Measurements from ENCODE around the gene MKX. TPM values are rescaled to one million over a fixed set of nuclear protein-coding genes. Genes with fewer than 3 reads are reported as not detected.

MKX gene
- total RNA-seq, 2 donors from 2014 or later, result 0.22 to 0.63 TPM

DNA sequence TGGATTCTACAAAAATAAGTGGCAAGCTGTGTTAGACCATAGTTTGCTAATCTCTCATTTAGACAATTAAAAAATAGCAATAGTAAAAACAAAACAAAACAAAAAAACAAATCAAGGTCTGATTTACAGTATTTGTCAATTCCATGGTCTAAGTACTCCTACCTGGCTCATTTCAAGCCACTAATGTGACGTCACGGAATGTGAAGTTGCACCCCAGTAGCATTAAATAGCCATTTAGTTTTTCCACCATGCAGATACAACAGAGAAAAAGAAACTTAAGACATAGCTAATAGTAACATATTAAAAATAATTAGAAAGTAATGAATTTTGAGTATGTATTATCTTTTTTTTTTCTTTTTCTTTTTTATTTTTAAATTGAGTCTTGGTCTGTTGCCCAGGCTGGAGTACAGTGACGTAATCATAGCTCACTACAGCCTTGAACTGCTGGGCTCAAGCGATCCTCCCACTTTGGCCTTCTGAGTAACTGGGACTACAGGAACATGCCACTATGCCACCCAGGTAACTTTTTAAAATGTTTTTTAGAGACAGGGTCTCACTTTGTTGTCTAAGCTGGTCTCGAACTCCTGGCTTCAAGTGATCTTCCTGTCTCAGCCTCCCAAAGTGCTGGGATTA lies 101.2 kb downstream of the MKX start:
- no peak overlapping the region for H3K27ac ChIP-seq
- no peaks in the 10 kb centered on the region for H3K27me3 ChIP-seq
- H3K4me3 ChIP-seq, result no peak overlapping the region
- DNase-seq (ENCODE audit: low spot score), result no peak
- peaks cover 0 to 10% of the 10 kb centered on the region in 2 donors for H3K9me3 ChIP-seq
- H3K36me3 ChIP-seq, result no peaks in the 10 kb centered on the region
- TF ChIP-seq, protein P1, sequence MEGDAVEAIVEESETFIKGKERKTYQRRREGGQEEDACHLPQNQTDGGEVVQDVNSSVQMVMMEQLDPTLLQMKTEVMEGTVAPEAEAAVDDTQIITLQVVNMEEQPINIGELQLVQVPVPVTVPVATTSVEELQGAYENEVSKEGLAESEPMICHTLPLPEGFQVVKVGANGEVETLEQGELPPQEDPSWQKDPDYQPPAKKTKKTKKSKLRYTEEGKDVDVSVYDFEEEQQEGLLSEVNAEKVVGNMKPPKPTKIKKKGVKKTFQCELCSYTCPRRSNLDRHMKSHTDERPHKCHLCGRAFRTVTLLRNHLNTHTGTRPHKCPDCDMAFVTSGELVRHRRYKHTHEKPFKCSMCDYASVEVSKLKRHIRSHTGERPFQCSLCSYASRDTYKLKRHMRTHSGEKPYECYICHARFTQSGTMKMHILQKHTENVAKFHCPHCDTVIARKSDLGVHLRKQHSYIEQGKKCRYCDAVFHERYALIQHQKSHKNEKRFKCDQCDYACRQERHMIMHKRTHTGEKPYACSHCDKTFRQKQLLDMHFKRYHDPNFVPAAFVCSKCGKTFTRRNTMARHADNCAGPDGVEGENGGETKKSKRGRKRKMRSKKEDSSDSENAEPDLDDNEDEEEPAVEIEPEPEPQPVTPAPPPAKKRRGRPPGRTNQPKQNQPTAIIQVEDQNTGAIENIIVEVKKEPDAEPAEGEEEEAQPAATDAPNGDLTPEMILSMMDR (IDR thresholded peaks at IDR 0.05), result no peak
- H3K4me1 ChIP-seq, result no peaks in the 10 kb centered on the region

DNA sequence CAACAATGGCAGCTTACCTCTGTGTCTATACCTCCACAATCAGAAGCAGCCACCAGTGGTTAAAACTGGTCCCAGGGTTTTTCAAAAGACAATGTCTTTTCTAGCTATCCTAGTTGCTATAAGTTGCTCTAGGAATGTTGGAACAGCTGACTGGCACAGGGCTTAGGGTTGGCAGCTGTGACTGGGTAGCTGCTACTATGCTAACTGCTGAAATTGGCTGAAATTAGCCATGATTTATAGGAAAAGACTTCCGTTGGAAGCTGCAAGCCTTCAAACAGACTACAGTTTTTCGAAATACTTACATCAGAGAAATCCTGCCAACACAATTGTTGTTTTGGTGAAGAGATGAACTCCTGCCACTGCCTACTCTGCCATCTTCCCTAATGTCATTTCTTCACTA lies 102.3 kb downstream of the MKX start:
- H3K36me3 ChIP-seq, result no peaks in the 10 kb centered on the region
- TF ChIP-seq, protein P1 (IDR thresholded peaks at IDR 0.05), result no peak

DNA sequence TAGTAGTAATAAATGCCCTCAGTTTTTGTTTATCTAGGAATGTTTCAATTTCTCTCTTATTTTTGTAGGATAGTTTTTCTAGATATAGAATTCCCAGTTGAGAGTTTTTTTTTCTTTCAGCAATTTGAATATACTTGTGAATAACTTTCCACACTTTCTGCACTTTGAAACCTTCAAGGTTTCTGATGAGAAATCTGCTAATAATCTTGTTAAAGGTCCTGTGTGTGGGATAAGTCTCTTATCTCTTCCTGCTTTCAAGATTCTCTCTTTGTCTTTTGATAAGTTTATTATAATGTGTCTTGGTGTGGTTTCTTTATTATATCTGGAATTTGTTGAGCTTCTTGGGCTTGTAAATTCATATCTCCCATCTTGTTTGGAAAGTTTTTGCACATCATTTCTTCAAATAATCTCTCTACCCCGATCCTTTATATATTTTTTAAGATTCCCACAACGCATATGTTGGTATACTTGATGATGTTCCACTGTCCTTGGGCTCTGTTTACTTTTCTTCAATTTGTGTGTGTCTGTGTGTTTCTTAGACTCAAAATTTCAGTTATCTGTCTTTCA lies 103.5 kb downstream of the MKX start:
- Histone ChIP-seq H3K4me3 (no peak overlapping the region), H3K4me1 (no peaks in the 10 kb centered on the region), H3K9me3 (peaks cover 0 to 10% of the 10 kb centered on the region in 2 donors), H3K36me3 (no peaks in the 10 kb centered on the region), H3K27me3 (no peaks in the 10 kb centered on the region), H3K27ac (no peak overlapping the region)
- TF ChIP-seq, protein P1 (IDR thresholded peaks at IDR 0.05), result no peak
- no peak for DNase-seq (ENCODE audit: low spot score)

More for the DNA sequence above, 102.3 kb downstream of the MKX start:
- DNase-seq (ENCODE audit: low spot score), result no peak
- Histone ChIP-seq H3K4me1 (no peaks in the 10 kb centered on the region), H3K27ac (no peak overlapping the region), H3K4me3 (no peak overlapping the region), H3K27me3 (no peaks in the 10 kb centered on the region), H3K9me3 (peaks cover 0 to 10% of the 10 kb centered on the region in 2 donors)

DNA sequence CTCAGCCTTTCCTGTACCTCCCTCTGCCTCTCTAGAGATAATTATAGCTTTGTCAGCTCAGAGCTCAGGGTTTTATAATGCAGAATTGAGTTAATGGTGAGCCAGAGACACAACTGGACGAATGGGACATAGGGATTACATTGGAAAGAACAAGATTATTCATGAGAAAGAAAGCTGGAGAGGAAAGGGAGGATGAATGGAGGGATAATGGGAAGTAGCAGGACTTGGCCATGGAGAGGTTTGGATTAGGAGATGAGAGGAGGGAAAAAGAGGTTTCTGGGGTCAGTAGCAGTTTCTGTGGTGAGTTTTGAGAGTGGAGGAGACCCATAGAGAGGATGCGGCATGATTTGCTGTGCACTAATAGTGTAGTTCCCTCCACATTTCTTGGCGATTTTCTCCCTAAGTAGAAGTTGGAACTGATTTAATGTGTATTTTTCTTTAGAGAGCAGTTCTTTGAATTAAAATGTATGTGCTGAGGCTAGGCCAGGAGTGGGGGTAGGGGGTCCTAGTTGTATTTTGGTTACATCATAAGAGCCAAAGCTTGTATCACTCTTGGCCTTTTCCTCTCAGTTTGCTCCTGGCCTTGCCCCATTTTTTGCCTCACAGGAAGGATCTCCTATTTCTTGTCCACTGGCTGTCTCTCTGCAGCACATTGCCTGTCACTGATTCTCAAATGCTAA lies 107.4 kb downstream of the MKX start:
- peaks cover 0 to 10% of the 10 kb centered on the region in 2 donors for H3K9me3 ChIP-seq
- no peak overlapping the region for H3K4me3 ChIP-seq
- no peak overlapping the region for H3K27ac ChIP-seq
- no peaks in the 10 kb centered on the region for H3K36me3 ChIP-seq
- TF ChIP-seq, protein P1 (IDR thresholded peaks at IDR 0.05), result no peak
- DNase-seq (ENCODE audit: low spot score), result no peak
- no peaks in the 10 kb centered on the region for H3K27me3 ChIP-seq
- no peaks in the 10 kb centered on the region for H3K4me1 ChIP-seq

DNA sequence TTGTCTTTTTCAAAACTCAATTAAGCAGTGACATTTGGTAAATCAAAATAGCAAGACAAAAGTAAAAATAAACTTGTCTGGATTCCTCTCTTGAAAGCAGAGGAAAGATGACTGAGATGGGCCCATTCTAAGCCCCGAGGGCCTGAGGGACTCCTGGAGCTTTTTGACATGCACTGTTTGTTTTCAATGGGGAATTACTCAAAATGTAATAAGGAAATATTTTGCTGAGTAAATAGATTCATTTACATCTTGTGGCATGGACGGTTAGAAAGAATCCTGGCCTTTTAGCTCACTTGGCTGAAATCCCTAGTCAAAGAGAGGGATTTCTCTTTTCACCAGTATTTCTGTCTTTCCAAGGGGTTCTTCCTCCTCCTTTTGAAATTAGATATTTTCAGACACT lies 108.0 kb downstream of the MKX start:
- Histone ChIP-seq H3K4me1 (no peaks in the 10 kb centered on the region), H3K36me3 (no peaks in the 10 kb centered on the region)

More for the DNA sequence above, 108.0 kb downstream of the MKX start:
- no peak overlapping the region for H3K27ac ChIP-seq
- peaks cover 0 to 10% of the 10 kb centered on the region in 2 donors for H3K9me3 ChIP-seq
- H3K4me3 ChIP-seq, result no peak overlapping the region
- no peak for DNase-seq (ENCODE audit: low spot score)
- TF ChIP-seq, protein P1 (IDR thresholded peaks at IDR 0.05), result no peak
- no peaks in the 10 kb centered on the region for H3K27me3 ChIP-seq
